Stimulated activated CD8-positive, alpha-beta memory T cell treated with anti-CD3 and anti-CD28 coated beads, Interleukin-15, amount 100 ng/mL, for 1 hour (primary cell): ENCODE data around the gene IQSEC3.

Experiments
- DNase-seq: peaks from one replicate; pipeline ENCODE4 v3.0.0-alpha.2; 2020; ENCODE audit warnings: low read depth

Gene IQSEC3

DNA sequence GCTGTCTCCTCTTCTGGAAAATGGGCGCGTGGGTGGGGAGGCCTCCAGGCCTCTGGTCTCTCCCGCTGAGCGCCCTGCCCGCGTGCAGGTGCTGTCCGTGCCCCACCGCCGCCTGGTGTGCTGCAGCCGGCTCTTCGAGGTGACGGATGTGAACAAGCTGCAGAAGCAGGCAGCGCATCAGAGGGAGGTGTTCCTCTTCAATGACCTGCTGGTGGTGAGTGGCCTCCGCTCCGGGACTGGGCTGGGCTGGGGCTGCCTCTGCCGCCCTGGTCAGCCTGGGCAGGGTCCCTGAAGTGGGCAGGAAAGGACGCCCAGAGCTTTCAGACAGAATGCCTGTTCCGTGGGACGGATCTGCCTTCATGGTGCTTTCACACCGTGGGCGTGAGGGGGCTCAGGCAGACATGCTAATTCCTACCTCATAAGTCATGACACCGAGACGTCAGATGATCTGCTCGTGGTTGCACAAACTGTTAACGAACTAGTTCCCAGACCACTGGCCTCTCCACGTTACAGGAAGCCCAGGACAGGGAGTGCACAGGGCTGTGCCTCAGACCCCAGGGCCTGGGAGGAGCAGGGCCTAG, 96.9 kb downstream of the IQSEC3 start:
- no peak for DNase-seq

DNA sequence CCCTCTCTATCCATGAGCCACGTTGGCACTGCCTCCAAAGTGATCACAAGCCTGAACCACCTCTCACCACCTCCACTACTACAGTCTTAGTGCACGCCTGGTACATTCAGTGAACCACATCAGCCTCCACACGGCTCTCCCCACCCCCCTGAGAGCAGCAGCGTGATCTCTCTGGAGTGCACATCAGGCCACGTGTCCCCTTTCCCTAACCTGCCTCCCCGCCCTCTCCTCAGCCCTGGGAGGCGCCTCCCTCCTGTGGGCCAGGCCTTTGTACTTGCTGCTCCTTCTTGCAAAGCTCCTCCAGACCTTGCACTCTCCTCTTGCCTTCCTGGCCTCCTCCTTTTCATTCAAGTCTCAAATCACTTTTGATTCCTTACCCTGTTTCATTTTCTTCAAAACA, 97.6 kb downstream of the IQSEC3 start:
- DNase-seq = no peak

DNA sequence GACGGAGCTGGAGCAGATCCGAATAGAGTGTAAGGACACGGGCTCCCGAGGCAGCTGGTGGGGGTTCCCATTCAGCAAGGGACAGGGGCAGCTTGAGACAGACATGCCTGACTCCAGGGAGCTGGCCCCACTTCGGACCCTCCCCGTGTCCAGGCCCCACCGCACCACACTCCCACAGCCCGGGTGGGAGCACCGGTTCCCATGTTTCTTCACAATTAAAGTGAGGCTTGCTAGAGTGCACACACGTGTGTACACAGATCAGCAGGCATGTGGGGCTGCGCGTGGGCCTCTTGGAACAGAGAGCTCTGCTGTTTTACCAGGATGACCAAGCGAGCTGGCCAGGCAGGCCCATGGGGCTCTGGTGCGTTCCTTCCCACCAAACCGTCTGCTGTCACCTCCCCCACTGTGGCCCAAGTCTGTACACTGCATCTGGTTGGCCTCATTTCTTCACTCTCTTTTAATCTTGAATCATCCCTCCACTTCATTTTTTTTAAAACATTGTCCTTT, 99.3 kb downstream of the IQSEC3 start:
- no peak for DNase-seq

DNA sequence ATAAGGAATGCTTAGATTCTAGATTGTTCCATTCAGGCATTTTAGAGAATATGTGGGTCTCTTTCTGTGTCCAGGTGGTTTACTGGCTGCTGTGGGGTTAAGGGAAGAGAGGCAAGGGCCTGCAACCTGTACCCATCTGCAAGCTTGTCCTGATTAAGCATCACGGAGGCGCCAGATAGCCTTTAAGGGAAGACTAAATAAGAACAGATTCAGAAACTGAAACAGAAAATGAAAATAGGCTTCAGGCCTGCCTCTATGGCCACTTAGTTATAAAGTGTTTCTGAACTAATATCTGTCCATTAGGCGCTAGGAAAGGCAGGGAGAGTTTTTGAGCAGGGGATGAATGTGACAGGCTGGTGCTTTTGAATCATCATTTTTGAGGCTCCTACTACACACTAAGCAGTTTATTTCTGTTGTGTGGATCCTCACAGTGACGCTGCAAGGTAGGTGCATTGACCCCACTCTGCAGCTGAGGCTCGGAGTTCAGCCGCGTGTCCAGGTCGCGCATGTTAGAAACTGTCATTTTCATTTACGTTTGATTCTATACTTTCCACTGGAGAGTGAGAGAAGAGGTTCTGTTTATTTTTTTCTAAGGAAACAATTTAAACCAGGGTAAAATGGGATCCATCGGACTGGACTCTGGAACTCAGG, 100.0 kb downstream of the IQSEC3 start:
- no peak for DNase-seq

DNA sequence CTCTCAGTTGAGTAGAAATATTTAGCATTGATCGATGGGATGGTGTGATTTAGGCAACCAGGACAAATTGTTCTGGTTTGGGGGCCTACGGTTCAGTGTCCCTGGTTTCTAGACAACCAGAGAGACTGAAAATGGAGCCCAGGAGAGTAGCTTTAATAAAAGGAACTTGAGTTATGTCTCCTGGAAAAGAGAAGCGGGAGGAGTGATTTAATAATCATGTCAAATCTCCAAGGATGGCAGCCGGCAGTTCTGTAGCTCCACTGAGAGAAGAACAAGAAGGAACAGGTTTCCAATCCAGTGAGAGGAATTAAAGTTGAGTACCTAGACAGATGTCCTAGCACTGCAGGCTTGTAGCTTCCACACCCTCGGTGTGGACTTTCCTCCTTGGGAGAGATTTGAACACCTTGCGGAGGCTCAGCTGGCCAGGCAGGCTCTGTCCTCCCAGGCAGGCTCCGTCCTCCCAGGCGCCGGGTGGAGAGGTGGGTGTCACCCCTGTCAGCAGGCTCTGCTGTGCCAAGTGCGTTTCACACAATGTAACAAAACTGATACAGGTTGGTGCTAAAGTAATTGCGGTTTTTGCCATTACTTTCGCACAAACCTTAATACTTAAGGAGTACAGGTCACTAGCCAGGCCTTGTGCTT, 101.5 kb downstream of the IQSEC3 start:
- DNase-seq = no peak

DNA sequence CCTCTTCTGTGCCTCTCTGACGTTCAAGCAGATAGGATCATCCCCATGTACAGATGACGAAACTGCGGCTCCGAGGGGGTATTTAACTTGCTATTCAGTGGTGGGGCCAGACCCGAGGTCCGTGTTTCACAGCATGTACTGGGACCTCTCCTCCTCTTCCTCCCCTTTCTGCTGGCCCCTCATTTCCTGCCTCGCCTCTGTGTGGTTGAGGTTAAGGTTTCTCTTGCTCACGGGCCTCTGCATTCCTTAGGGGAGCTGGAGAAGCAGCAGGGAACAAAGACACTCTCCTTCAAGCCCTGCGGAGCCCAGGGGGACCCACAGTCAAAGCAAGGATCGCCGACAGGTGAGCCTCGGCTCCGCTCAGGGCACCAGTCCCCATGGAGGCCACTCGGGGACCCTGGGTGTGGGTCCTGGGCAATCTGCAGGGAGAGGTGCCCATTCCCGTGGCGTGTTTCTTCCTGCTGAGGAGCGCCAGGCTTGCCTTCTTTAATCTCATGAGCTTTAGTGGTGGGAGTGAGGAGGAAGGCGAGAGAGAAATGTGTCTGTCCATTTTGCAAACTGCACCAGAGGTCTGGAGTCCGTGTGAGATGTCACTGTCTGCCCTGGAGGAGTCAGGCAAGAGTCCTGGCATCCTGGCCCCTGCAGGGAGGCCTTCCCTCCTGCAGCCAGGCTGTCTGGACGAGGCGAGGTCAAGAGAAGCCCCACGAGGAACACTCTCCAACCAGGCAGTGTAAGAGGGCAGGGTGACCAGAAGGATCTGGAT, 102.4 kb downstream of the IQSEC3 start:
- no peak for DNase-seq

DNA sequence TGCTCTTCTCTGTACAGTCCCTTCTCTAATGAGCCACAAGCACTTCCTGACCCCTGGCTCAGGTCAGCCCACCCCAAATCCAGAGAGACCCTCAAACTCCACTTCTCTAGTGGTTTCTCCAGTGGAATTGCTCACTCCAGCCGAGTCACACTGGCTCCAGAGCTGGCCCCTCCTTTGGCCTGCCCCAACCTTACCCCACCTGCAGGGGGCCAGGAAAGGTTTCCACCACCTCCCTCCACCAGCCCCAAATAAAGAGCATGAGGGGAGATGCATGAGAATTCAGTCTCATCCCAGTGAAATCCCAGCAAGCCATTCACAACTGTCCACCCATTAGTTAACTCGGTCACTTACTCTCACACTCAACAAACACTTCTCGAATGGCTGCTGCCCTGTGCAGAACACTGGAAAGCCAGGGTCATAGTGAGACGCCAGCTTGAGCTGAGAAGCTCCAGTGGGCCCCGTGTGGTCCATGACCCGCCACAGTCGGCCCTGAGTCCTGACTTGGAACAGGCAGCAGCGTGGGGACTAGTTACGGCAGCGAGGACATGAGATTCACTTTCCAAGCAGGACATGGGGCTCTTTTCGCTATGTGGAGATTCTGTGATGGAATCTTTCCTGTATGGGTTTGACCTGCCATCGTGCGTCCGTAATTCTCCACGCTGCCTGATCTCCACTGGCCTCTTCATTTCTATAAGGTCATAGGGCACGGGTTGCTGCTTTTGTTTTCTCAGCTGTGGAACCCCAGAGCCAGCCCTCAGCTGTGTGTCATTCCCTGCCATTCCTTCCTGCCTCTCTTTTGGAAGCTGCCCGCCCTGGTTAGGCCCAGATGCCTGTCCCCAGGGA, 103.2 kb downstream of the IQSEC3 start:
- DNase-seq = no peak

DNA sequence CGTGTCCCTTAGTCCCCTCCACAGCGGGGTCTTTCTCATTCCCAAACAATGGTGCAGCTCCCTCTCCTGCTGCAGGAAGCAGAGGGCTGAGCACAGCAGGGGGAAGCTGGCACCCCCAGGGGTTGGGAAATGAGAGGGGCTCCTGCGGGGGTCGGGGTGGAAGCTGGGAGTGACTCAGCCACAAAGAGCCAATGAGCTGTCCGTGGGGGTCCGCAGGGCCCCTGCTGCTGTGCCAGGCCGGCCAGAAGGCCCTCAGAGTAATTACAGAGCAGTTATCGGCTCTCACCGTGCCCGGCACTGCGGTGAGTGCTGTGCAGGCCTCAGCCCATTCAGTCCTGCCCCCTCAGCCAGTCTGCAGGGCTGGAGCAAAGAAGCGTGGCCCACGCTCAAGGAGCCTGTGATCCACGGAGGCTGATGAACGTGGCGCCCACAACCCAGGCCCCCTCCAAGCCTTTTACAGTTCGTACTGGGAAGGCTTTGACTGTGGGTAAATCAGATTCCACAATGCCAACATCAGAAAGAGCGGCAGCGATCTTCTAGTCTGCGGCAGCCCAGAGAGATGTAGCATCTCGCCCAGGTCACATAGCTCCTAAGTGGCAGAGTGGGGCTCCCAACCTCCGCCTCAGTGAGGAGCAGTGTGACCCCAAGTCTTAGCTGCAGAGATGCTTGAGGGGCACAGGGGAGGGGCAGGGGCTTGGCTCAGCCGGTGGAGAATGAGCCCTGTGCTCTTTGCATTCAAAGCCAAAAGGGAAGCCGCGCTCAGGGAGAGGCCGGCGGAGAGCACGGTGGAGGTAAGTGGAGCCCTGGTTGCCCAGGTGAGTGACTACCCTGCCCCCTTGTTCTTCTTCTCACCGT, 104.0 kb downstream of the IQSEC3 start:
- DNase-seq = no peak

DNA sequence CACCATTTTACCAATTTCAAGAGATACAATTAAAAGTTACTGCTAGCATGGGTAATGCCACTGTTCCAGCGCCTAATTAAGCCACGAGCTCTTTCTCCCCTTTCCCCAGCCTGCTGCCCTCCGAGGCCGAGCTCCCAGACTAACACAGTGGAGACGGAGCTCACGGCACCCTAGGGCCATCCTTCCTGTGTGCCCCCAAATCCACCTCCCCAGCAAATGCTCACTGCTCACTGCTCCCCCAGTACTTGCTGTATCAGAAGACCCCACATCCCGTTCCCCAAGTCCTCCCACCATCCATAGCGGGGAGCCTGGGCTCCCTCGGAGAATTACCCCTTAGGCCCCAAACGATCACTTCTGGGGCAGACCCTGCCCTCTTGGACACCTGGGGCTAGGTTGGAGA, 104.7 kb downstream of the IQSEC3 start:
- no peak for DNase-seq

DNA sequence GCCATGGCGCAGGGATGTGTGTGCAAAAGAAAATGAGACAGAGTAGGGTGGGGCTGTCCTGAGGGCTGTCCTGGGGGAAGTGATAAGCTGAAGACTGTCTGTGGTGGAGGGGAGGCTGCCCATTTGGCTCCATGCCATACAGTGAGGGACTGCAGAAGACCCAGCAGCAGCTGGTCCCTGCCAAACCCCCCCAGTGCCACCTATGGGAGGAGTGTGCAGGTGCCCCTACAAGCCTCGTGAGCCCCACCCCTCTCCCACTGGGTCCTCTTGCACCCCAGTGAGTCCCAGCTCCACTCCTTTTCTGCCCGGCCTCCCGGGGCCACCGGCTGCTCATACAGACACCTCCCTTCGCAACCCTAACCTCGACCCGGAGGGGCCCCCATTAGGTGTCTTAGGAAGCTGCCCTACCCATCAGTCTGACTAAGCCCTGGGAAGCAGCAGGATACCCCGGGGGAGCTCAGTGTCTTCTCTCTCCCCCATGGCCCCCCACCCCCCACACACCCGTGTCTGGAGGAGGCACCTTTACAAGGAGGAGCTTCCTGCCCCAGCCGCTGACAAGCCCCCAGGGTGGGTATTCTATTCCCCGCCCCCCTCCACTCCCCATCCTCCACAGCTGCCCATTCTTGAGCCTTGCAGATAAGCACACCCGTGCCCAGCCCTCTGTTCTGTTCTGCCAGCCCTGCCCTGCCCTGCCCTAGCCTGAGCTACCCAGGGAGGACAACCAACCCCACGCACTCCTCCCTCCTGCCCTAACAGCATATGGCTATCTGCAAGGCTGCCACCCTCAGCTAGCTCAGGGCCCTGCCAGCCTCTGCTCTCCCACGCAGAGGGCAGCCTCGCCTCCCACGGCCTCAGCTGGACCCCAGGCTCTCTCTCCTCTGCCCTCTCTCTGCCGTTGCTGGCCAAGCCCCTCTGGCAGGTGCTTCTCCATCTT, 105.4 kb downstream of the IQSEC3 start:
- DNase-seq = no peak

DNA sequence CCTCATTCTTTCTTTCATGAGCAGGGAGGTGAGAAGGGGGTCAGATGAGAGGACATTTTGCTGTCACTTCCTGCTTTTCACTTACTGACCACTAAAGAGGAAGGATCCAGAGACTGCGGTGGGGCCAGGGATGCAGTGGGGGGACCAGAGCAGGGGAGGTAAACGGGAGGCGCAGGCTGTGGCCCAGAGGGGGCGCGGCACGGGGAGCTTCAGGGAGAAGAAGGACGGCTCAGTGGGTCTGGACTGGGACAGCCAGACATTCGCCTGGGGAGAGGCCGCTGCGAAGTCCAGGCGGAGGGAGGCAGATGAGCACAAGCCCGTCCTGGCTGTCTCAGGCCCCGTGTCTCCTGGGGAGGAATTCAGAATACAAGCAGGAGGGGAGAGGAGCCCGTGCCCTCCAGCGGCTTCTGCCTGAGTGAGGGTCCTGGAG, 106.2 kb downstream of the IQSEC3 start:
- no peak for DNase-seq

DNA sequence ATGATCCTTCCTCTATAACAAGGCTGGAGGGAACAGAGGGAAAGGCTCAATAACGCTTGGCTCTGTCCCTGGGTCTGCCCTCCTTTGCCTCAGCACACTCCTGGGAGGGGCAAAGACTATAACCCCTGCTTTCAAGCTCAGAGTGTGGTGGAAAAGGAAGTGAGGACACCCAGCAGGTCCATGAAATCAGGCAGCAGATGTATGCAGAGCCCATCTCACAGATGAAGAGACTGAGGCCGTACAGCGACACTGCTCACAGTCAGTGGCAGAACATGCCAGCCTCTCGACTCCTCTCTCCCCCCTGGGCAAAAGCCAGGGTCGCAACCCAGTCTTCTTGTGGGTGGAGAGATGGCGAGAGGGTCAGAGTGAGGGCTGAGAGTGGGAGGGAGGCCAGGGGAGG, 107.6 kb downstream of the IQSEC3 start:
- no peak for DNase-seq

DNA sequence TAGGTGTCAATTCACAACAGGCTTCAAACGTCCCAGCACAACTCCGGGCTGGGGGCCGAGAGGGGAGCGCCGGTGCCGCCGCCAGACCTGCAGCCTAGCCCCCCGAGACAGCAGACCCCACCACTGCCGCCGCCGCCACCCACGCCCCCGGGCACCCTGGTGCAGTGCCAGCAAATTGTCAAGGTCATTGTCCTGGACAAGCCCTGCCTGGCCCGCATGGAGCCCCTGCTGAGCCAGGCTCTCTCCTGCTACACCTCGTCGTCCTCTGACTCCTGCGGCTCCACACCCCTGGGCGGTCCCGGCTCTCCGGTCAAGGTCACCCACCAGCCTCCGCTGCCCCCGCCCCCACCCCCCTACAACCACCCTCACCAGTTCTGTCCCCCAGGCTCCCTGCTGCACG, 108.0 kb downstream of the IQSEC3 start:
- no peak for DNase-seq

DNA sequence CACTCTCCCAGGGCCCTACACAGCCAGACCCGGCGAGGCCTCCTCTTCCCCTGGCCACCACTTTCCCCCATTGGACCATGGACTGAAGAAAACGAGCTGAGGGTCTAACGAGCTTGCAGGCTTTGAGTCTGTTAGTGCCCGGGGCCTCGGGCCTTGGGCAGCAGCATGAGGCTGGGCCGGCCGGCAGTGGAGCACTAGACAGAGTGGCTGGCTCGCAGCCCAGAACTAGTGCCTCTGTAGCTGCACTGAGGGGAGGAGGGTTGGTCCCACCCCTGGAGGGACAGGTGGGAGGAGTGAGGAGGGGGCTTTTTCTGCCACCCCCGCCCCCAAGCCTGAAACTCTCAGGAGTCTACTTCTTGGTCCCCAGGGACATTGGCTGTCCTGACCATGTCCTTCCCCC, 108.7 kb downstream of the IQSEC3 start:
- DNase-seq = no peak

DNA sequence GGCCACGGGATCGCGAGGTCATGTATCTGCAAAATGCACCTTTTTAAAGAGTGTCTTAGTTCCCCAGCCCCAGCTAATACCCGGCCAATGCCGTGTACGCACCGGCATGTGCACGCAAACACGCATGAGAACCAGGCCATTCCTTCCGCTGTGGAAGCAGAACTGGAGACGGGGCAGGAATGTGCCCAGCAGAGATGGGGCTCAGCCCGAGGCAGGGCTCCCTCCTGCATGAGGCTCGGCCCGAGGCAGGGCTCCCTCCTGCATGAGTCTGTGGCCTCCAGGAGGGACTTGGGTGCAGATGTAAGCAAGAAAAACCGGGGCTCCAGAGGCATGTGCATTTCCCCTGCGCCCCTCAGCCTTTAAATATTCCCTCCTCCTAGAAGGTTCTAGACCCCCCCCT, 109.2 kb downstream of the IQSEC3 start:
- no peak for DNase-seq

DNA sequence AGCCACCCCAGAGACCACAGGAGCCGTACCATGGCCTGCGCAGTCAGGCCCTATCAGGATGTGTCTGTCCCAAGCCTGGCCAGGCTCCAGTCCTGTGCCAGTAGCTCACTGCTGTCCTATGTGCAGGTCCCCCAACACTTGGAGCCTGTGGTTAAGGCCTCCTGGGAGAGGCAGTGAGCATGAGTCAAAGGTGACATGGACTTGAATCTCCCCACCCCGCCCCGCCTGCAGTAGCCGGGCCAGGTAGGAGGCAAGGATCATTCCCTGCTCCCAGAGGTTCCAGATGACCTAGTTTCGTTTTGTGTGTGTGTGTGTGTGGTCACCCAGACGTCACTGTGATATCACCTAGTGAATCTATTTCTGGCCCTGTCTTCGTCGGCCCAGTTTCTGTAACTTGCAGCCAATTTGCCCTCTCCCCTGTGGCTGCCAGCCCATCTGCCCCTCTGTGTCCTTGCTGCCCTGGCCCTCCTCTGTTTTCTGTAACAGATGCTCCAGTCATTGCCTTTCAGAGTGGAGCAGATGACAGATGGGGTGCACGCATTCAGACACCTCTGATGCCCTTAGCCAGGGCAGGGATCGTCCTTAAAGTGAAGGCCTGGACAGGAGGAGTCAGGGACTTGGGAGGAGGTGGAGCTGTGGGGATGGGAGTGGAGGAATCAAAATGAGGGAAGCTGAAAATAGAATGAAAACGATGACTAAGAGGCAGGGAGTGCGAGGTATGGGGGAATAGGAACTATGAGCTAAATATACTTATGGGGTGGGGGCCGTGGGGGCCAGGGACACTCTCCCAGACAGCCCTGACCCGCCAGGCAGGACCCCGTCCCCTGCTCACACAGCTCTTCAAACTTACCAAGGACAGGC, 110.0 kb downstream of the IQSEC3 start:
- no peak for DNase-seq

DNA sequence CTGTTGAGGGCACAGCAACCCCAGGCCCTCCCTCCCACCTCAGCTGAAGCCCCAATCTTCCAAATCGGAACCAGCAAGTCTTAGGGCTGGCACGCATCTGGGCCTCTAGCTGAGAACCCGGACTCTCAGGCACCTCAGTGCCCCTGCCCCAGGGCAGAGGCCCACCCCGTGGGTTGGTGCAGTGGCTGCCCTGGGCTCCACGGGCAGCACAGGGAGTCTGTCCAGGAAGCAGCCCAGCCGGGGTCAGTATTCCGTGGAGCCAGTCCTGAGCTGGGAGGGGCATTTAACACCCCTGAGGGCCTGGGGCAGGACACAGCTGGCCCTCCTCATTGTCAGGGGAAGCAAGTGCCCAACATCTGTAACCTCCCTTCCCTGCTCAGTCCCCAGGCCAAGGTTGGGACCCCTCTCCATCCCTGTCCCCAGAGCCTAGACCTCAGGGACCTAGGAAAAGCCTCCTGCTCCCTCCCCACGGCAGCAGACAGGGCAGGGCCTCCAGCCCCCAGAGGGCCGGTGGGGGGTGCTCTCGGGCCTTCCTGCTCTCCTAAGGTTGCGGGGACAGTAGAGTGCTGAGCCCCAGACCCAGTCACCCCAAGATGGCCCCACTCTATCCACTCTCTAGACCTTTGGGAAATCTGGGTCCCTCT, 110.9 kb downstream of the IQSEC3 start:
- DNase-seq = no peak
